ENCODE results near the gene MELTF.
"Not testable (repeated sequence)": the region's sequence is repeated elsewhere in the genome, so short reads cannot be mapped to it uniquely, and the experiment has no call there.

The MELTF gene

DNA sequence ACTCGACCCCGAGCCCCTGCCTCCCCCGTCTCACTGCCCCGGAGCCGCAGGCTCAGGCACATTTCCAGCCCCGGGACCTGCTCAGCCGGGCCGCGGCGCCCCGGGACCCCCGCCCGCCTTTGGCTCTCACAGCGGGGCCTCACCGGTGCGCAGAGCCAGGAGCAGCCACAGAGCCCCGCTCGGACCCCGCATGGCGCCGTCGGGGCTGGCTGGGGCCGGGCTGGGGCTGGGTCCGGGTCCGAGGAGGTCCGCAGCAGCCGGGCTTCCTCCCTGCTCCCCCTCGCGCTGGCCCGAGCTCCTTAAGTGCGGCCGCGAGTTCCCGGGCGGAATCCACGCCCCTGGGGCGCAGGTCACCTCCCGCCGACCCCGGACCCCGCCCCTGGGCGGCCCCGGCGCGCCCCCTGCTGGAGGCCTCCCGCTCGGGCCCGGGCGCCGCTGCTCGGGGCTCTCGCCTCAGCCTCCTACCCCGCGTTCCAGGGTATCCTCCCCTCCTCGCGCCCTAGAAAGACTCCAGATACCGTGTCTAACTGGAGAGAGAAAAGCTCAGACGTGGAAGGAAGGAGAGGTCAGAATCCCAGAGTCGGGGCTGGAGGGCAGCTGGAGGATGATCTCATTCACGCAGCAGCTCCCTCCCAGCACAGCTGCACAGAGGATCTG, at the start of gene MELTF:
Gene MELTF, minus strand, starts transcription at position 307 of the 657 bp plus-strand sequence. Its CDS starts 115 bp downstream, at position 192.
- peak; percentile 71 for DNase-seq (ENCODE audit: low read depth)

DNA sequence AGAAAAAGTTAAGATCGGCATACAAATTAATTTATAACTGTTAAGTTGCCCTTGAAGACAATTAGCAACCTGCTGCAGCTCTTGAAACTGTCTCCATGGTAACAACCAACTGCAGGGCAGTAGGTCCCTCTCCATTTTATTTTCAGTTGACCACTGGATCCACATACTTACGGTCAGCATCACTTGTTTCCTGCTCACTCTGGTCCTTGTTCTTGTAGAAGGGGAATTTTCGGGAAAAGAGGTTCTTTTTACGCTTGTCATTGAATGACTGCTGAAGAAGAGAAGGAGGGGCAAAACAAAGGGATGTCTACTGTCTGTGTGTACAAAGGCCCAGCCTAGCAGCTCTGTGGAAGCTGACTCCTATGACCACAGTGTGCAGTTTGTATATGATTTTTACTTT, 46.8 kb upstream of the MELTF start:
- no peak for DNase-seq (ENCODE audit: low read depth)

DNA sequence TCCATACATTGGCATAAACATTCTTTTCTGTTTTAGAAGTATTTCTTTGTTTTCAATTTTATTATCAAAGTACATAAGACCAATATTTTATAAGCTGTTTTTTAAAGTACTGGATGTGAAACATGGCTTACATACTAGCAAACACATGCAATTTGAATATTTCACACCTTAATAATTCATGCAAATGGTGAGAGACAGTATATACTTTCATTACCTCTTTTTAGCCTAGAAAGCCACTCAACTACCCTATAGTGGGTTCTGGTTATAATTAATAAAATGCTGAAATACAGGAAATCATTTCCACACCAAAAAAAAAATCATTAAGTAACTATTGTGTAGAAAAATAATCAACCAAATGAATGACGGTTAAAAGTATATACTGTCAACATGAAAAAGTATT, 38.5 kb upstream of the MELTF start:
- no peak for DNase-seq (ENCODE audit: low read depth)

DNA sequence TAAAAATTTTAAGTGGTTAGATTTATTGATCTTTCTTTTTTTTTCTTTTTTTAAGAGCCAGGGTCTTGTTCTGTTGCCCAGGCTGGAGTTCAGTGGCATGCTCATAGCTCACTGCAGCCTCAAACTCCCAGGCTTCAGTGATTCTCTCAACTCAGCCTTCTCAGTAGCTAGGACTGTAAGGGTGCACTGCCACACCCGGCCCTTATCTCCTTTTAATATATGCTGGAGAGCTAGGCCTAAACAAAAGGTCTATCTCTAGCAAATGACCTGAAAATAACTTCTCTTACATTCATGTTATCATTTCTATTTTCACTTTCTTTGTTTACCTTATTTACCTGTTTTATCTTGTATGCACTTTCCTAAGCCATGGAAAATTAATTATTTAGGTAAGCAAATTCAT, 35.2 kb upstream of the MELTF start:
- DNase-seq (ENCODE audit: low read depth): no peak

DNA sequence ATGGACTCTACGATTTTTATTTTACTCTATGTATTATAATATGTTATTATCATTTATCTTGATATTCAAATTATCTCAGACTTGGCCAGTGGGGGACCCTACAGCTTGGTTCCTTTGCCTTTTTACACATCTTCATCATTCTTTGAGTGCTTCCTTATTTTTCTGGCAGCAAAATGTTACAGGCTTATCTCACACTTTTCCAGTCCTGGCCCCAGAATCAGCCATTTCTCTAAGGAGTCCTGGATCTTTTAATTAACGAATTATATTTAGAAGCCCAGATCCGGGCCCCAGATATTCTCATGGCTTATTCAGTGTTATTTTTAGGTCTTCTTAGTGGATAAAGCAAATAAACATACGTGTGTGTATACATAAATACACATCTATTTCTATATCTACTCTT, 32.8 kb upstream of the MELTF start:
- DNase-seq (ENCODE audit: low read depth): no peak

DNA sequence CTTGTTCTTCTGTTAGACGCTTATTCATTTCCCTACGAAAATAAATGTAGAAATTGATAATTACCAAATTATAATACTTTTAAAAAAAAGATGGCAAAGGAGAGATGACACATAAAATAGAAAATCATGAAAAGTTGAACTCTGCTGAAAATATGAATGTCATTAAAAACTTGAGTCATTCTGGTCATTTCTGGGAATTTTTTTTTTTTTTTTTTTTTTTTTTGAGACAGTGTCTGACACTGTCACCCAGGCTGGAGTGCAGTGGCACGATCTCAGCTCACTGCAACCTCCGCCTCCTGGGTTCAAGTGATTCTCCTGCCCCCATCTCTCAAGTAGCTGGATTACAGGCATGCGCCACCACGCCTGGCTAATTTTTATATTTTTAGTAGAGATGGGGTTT, 22.0 kb upstream of the MELTF start:
- not testable (repeated sequence) for DNase-seq (ENCODE audit: low read depth)

DNA sequence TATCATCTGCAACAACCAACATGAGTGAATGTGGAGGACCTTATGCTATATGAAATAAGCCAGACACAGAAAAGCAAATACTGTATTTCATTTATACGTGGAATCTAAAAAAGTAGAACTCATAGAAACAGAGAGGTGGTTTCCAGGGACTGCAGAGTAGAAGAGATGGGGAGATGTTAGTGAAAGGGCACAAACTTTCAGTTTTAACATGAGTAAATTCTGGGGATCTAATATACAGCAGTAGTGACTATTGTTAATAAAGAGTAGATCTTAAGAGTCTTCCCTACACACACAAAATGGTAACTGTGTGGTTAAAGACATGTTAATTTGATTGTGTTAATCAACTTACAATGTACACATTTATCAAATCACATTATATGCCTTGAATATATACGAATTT, 20.9 kb upstream of the MELTF start:
- no peak for DNase-seq (ENCODE audit: low read depth)

DNA sequence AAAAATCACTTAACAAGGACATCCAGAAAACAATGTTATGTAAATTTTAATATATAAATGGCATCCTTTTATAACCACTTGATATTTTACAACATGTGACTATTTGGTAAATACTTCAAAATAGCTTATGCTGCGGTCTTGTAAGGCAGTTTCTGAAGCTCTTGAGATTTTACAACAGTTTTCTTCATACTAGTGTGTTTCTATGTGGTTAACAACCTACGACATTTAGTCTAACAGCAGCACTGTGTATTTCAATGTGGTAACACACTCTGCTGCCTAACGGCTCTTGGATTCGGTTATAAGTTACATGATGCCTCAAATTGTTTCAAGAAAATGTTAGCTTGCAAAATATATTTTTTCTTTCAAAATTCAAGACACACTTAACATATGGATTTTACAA, 12.9 kb upstream of the MELTF start:
- no peak for DNase-seq (ENCODE audit: low read depth)

DNA sequence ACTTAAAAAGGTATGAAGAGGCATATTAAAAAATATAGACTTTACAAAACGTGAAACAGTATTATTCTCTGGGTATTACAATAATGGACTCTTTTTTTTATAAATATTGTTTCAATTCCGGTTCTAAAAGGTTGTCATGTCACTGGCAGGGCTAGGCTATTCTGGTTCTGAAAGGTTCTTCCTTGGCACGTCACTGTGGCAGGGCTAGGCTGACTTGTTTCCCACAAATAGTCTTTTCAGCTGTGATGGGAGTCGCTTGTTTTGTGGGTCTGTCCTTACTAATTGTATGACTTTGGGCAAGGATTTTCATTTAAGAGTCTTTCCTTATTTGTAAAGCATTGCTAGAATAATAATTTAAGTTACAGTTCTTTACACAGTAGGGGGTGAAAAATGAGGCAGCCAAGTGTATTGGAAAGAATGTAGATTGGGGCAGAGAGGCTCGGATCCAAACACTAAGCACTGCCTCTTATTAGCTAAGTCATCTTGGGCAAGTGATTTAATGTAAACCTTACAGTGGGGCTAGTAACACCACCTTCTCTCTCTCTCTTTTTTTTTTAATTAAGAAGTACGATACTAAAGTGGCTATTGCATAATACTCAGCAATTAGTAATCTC, 12.4 kb upstream of the MELTF start:
- no peak for DNase-seq (ENCODE audit: low read depth)

DNA sequence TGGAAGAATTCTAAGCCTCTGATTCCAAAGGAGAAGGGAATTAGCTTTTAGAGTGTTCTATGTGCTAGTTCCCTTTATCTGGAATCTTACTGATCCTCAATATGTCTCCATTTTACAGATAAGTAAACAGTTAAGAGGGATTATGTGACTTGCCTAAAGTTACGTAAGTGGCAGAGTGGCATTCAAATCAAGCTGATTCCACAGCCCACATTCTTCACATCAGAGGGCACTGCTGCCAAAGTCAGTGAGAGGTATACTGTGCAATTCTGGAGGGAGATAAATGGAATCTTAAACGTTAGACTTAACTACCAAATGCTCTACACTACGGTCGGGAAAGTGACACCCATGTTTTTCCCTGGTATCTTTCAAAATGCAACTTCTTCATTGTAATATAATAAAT, 11.0 kb upstream of the MELTF start:
- DNase-seq (ENCODE audit: low read depth): no peak

DNA sequence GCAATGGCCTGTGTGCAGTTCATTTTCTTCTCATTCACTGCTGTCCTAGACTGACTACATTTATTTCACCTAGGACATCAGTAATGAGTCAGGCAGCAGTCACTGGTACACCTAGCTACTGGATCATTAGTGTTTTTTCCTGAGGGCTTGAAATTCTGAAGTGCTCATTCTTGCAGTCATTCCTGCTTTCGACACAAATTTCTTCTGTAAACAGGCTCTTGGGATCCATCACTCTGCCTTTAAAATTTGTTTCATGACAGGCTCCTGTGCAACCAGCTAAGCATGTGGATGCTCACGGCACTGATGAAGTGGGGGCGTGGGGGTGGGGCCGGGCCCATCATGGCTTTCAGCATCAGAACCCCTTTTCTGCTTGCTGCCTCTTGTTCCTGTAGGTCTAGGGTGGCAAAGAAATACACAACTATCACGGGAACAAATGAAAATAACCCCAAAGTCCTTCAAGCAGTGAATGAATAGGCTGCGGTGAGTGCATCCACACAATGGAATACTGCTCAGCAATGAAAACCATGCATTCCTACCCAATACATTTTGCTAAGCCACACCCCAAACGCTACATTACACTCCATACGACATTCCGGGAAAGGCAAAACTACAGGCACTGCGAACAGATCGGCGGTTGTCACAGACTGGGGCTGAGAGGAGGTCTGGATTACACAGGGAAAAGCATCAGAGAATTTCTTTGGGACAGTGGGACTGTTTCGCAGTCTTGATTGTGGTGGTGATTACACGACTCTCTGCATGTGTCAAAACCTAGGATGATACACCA, 9.3 kb upstream of the MELTF start:
- no peak for DNase-seq (ENCODE audit: low read depth)

DNA sequence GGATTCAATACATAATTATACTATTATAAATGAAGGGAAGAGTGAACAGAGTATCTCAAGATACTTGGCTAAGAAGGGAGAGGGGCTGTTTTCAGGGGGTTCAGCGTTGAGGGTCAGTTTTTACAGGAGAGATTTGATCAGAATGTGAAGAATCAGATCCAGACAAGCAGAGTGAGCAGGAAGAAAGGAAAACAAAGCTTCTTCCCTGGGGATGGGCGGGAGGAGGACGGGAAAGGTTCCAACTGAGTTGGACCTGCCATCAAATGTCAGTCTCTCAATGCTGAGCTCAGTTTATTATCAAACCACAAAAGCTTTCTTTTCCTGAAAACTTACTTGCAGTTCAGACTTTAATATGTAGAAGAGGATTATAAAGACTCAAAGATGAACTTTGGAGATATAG, 6.0 kb upstream of the MELTF start:
- DNase-seq (ENCODE audit: low read depth): no peak

DNA sequence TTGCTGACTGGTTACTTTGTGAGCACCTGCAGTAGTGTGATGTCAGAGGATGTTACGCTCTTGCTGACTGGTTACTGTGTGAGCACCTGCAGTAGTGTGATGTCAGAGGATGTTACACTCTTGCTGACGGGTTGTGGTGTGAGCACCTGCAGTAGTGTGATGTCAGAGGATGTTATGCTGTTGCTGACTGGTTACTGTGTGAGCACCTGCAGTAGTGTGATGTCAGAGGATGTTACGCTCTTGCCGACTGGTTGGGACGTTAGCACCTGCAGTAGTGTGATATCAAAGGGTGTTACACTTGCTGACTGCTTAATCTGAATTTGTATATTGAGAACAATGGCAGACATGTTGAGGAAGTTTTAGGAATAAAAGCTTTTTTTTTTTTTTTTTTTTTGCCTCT, 5.2 kb upstream of the MELTF start:
- DNase-seq (ENCODE audit: low read depth): not testable (repeated sequence)

DNA sequence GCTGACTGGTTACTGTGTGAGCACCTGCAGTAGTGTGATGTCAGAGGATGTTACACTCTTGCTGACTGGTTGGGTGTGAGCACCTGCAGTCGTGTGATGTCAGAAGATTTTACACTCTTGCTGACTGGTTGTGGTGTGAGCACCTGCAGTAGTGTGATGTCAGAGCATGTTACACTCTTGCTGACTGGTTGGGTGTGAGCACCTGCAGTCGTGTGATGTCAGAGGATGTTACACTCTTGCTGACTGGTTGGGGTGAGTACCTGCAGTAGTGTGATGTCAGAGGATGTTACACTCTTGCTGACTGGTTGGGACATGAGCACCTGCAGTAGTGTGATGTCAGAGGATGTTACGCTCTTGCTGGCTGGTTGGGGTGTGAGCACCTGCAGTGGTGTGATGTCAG, 4.1 kb upstream of the MELTF start:
- not testable (repeated sequence) for DNase-seq (ENCODE audit: low read depth)

DNA sequence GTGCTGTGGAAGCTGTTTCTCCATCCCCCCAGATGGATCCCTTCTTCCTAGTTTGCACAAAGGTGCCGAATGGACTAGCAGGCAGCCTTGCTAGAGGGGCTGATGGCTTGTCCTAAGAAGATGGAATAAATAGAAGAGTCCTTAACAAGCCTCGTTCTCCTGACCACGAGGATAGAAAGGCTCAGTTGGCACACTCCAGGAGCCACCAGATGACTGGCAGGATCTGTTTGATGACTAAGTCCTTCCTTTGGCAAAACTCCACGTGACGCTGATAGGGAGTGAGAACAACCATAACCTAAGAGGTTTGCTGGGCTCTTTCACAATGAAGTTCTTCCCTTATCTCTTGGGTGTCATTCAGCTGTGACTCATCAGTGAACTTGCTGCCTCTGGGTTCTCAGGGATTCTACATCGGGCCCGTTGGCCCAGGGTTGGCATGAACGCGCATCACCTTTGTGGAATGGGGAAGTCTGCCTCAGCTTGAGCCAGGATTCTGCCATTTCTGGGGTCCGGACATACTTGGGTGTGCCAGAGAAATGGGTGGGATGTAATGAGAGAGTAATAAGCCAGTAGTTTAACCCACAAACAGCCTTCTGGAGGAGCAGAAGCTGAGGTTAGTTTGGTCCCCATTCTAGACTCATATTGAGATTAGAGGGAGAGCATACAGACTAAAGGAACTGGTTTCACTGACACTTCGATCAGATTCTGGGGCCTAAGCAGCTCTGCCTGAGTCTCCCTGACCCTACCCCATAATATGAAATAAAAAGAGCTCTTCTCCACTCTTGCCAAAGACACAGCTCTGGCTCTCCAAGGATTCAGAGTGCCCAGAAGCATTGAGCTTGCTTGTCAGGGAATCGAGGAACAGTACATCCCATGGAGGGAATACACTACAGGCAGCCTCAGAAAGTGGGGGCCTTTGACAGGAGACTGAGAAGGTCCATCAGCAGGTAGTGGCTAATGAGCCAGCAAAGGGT, 2.0 kb upstream of the MELTF start:
- peak; percentile 99 for DNase-seq (ENCODE audit: low read depth)

DNA sequence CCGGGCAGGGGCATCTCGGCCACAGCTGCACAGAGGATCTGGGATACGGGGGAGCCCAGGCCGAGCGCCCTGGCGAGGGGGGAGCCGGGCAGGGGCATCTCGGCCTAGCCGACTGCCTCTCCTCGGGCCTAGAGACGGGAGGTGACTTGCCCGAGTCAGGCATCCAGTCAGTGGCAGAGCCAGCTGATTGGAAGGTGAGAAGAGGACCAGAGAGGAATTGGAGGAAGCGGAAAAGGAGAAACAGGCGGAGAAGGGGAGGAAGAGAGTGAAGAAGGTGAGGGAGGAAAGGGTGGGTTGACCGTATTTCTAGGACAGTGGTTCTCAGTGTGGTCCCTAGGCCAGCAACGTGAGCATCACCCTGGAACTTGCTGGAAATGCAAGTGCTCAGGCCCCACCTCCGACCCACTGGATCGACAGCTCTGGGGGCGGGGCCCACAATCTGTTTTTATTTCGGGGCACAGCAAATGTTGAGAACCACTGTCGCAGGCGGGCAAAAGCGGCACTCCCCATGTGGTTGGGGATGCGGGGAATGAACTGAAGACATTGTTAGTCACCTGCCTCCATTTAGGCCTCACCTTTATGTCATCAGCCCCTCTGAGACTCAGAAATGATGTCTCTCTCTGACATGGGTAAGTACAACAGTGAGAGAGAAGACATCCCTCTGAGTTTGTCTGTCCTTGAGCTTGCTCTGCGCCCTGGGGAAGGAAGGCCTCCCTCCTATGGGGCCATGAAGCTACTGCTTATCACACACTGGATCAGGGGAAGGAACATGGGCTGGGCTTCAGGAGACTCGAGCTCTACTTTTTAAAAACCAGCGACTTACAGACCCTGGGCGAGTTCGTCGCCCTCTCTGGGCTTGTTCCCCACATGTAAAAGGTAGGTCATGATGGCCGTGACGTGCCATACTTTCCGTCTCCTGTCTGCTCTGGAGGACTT, 1.0 kb upstream of the MELTF start:
- DNase-seq (ENCODE audit: low read depth): no peak

DNA sequence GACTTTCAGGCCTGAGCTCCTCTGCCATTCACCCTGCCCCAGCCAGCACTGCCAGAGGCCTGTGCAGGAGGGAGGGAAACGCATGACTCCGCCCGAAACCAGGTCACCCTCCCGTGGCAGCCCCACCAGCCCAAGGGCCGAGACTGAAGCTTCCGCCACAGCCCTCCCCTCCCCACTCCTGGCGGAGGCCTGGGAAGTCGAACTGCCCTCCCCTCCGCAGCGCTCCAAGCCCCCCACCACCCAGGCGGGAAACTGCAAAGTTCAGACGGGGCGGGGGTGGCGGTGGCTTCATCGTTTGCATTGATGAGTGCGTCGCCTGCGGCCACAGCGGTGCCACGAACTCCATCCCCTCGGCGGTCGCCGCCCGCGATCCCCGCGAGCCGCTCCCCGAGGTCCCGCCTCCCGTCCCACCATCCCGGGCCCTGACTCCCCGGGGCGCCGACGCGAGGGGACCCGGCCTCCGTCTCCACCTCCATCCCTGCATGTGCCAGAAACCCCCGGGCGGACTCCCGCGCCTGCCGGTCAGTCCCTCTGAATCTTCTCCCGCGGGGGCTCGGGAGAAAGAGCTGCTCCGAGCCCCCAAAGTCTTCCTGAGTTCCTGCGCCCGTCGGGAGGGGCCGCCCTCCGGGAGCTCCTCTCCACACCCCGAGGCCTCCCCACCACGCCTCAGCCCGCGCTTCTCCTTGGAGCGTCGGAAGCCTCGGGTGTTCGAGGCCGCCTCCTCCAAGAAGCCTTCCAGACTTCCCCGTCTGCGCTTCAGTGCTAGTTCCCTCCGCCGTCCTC, 698 bp downstream of the MELTF start:
- DNase-seq (ENCODE audit: low read depth): no peak

DNA sequence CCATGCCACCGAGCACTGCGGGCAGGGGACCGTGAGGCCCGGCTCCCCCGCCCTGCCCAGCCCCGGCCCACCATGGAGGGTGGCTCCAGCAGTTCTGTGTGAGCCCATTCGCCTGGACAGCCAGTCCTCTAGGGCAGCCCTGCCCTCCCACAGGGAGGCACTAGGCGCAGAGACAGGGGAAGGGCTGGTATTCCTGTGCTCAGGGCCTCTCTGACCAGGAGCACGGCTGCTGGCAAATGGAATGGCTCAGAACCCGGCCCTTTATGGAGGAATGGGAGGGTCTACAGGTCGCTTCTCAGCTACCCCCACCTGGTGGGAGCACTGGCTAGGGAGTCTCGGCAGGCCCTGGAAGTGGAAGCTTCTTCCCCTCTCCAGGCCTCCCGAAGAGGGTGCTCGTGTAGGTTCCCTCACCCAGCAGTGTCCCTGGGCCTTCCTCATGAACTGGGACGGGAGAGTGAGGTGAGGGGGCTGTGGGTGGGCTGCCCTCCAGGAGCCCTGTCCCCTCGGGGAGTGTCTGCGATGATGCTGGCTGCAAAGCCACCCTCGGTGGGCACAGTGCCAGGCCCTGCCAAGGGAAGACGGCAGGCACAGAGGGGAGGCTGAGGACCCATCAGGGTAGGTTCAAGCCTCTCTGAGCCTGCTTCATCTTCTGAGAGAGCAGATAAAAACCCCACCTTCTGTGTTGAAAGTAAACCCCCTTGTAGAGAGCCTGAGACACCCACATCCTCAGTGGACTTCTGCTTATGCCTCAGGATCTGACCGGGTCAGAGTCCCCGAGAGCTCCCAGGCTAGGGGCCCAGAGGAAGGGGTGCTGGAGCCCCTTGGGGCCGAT, 1.5 kb downstream of the MELTF start:
- no peak for DNase-seq (ENCODE audit: low read depth)

DNA sequence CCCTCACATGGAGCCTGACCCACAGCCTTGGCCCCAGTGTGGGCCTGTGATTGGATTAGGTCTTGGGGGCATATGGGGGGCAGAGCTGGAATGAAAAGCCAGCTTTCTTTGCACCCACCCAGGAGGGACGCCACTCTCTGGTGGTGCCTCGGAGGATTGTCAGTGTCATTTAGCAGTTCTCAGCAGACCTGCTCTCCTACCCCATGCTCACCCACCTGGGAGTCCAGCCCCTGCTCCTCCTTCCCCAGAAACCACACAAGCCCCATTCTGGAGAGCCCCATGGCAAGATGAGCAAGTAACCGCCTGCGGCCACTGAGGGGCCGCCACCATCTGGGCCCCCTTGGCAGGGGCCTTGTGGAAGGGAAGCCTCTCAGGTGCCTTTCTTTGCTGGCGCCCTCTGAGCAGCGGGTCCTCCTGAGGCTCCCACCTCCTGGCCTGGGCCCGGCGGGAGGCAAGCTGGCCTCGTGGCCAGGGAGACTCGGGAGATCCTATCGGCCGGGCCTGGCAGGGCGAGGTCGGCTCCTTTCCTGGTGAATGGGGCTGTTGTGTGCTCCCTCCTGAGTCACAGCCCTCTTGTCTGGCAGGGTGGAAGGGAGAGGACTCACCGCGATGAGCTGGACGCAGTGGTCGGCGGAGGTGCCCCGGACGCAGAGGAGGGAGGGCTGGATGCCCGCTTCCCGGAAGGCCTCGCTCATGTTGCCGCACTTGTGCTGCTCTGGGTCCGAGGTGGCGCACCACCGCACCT, 2.3 kb downstream of the MELTF start:
- DNase-seq (ENCODE audit: low read depth): no peak
